Brain pericyte (primary cell): ENCODE results near the gene SRPK2.
"Not testable (repeated sequence)": the region's sequence is repeated elsewhere in the genome, so short reads cannot be mapped to it uniquely, and the experiment has no call there.

Experiments
- DNase-seq: peaks from one replicate; pipeline ENCODE4 v3.0.0-alpha.2; 2012; ENCODE audit warnings: low read depth, low spot score

SRPK2 gene

GRCh38 chr7:105194959-105195358 lies 193.8 kb downstream of the SRPK2 start:
- not testable (repeated sequence) for DNase-seq

DNA sequence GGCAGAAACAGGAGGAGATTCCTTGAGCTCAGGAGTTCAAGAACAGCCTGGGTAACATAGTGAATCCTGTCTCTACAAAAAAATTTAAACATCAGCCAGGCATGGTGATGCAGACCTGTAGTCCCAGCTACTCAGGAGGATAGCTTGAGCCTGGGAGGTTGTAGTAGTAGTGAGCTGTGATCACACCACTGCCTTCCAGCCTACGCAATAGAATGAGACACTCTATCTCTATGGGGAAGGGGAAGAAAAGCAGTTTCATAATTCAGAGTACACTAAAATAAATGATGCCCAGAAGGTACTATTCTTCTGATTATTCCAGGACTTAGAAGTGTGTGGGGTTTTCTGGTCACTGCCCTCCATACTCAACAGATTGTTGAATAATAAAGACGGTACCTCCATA lies 197.4 kb downstream of the SRPK2 start:
- DNase-seq: no peak

GRCh38 chr7:105189859-105190492 lies 198.7 kb downstream of the SRPK2 start:
- DNase-seq: no peak

- no peak for DNase-seq
Measured at GRCh38 chr7:105188201-105188600, 200.5 kb downstream of the SRPK2 start.

DNA sequence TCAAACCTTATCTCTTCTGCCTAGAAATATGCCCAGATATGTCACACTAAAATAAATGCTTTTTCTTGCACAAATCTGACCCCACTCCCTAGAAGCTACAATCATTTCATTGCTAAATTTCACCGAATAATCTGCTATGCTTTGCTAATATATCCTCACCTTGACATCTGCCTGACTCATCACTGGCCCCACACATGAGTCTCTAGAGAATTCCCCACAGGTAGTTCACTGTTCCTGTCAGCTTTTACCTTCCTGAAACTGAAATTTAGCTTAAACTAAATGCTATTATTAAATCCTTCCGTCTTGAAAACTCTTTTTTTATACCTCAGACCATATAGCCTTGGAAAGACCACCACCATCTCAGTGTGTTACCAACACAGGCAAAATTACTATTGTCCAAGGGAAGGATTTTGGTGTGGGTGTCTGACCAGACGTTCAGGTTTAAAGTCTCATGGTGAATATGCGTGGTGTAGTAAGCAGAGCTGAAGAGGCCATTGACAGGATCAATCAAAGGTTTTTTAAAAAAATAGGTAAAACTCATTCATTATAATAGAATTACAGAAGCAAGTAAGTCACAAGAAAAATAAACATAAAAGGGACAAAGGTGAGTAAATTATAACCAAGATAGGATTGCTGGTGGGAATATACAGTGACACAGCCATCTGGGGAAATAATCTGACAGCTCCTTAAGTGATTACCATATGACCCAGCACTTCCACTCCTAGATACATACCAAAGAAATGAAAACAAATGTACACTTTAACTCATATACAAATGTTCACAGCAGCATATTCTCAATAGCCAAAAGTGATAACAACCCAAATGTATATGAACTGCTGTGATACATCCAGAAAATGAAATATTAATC lies 201.2 kb downstream of the SRPK2 start:
- no peak for DNase-seq

DNA sequence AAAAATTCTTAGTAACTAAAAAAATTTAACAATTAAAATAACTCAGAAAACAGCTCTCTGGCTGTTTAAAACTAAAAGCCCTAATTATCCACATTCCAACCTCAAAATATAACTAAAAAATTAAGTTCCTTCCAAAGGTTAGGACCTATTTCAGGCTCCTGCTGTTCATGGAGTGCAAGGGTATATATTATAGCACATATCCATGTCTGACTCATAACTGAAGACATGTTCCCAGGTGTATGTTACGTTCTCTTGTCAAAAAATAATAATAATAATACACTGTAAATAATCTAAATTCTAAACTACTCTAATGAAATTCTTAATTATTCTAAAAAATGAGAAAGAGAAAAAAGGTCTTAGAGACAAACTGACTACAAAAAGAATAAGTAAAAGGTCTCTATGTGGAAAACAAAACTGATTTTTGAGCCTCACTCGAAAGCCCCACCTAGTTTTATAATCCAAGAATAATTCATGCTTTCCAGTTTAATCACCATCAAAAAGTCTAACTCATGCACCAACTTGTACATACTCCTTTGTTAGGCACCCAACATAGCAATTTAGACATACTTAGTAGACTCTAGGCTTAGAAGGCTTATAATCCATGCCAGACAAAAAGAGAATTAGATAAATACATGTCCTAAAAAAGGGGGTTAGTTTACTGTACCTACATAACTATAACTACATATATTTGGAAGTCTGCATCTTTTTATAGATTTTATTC lies 203.3 kb downstream of the SRPK2 start:
- no peak for DNase-seq

GRCh38 chr7:105180002-105180401 lies 208.7 kb downstream of the SRPK2 start:
- no peak for DNase-seq

DNA sequence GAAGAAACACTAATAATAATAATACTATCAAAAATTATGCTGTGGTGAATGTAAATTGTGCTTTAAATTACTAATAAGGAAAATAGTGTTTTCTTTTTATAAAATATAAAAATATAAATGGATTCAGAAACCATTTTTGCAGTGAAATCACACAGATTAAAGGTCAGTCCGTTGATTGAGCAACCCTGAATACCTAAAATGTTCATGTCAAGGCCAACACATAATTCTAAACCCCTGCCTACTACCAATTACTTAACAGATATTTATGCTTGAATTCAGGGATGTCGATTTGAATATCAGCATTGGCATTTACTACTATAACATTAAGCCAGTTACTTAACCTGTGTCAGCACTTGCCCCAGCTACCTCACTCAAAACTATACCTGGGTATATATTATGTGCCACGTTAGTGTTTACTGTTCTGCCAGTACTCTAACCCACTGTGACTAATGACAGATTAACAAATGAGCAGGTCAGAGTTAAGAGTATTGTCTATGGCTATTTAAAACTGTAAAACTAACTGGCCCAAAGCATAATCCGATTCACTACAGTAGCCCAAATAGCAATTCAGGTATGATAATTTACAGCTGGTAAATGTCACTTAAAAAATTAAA lies 209.7 kb downstream of the SRPK2 start:
- no peak for DNase-seq

DNA sequence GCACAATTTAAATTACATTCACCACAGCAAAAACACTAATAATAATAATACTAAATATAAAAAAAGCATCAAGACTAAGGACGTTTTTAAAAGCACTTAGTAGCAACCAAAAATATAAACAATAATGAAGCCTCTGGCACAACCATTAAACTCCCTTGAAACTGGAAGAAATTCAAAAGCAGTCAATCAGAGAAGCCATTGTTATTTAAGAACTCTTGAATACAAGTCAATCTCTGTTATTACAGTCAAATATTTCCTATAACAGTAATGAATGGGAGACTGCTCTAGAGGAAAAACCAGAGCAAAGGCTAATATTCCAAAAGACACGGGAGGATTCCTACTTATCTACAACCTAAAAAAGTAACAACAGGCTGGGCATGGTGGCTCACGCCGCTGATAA lies 210.5 kb downstream of the SRPK2 start:
- no peak for DNase-seq

DNA sequence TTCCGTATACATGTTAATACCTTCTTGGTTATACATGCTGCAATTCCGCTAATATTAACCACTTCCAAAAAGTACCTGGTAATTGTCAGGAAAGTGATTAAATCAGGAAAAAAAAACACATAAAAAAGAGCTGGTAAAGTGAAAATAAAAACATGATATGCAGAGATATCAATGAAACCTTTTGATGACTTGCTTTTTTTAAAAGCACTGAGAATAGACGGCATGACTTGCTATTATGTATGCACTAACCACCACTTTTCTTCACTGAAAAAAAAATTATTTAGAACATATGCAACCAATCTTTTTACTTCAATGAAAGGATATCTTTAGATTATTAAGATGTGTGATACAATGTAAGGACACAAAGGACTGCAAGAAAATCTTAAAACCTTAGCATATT lies 211.7 kb downstream of the SRPK2 start:
- DNase-seq: no peak

GRCh38 chr7:105173586-105173985 lies 215.1 kb downstream of the SRPK2 start:
- DNase-seq: no peak

GRCh38 chr7:105164751-105165150 lies 224.0 kb downstream of the SRPK2 start:
- no peak for DNase-seq

- DNase-seq: no peak
Measured at GRCh38 chr7:105163718-105164117, 225.0 kb downstream of the SRPK2 start.

DNA sequence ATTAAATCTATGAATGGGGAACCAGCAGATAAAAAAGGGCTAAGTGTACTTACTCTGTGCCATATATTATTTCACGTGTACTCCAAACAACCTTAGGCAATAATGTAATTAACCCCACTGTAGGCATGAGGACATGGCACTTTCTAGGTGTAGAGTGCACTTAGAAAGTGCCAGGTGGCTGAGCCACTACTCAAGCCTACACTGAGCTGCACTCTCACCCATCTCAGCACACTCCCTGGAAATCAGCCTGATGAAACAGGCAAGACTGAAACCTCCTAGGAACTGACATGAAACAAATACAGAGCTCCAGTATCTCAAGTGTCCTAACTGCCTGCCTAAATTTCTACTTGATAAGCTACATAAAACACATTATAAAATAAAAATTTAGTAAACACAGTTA lies 227.4 kb downstream of the SRPK2 start:
- DNase-seq: no peak

DNA sequence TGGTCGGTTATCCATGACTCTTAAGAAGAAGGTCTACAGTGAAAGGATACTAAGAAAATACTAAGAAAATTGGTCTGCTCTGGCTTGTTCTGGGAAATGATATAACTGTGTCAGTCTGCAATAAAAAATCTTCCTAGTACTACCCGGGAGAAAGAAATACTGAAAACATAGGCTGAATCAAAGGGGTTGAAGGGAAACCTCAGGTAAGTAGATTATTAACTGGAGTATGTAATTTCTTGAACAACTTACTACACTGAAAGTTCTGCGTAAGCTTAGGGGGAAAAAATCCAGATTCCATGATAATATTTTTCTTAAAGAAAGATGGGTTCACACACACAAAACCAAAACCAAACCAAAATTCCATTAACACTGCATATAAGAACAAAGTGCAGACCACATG lies 231.4 kb downstream of the SRPK2 start:
- DNase-seq: no peak

DNA sequence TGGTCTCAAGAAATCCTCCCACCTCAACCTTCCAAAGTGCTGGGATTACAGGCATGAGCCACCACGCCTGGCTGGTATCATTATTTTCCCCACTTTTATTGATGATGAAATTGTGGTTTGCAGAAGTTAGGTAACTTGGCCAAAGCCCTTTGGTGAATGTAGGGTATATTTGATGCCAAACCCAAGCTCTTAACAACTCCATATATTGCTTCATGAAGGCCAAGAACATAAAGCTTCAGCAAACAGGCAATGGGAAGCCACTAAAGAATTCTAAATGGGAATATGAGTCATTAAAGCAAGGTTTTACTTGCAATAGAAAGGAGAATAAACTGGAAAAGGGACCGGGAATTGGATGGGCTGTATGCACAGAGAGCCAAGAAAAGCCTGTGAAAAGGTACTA lies 232.0 kb downstream of the SRPK2 start:
- DNase-seq: no peak

GRCh38 chr7:105154084-105154483 lies 234.6 kb downstream of the SRPK2 start:
- no peak for DNase-seq

GRCh38 chr7:105153531-105153930 lies 235.2 kb downstream of the SRPK2 start:
- no peak for DNase-seq

DNA sequence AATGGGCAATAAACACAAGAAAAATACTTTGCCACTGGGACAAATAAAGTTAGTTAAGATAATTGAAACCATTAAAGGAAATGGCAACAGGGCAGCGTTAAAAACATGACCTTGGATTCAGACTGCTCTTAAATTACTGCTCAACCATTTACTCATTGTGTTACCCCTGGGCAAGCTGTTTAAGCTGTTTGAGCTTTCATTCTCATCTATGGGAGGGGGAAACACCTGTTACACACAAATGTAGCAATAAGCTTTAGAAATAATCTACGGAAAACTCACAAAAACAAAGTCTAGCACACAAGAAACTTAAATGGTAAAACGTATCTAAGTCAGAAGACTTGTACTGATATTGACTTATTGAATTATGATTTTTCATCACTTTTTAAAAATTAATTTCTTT lies 237.6 kb downstream of the SRPK2 start:
- no peak for DNase-seq

DNA sequence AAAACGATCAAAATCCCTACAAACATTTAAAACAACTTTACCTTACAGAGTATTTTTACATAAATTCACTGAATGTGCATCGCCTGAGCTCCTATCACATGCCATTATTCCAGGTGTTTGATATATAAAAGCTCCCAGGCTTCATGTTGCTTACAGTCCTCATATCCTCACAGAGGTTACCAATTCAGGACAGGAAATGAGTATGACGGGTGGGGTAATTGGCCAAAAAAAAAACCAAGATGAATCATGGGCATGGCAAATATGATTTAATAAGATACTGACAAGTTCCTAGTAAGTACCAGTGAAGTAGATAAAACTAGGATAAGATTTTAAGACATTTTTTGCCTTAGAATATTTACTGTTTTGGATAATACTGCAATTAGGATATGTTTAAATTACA lies 238.9 kb downstream of the SRPK2 start:
- DNase-seq: no peak

DNA sequence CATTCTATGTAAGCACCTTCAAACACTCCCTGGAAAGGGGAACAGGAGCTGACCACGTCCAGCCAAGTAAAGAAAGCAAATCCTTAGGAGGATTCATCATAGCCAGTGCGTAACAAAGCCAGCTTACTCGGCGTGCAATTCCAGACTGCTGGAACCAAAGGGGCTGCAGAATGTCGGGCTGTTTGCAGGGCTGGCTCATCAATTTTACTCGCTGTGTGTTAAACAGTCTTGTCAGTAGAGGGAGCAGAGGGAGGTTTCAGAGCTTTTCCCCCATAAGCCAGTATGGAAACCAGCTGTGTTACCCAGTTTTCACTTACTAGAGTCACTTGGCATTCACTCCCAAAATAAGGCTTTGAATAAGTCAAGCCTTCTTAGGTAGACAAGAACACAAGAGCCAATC lies 247.7 kb downstream of the SRPK2 start:
- no peak for DNase-seq

- no peak for DNase-seq
Measured at GRCh38 chr7:105139381-105139780, 249.3 kb downstream of the SRPK2 start.
